ENCODE data around the gene GTSF1L.

DNA sequence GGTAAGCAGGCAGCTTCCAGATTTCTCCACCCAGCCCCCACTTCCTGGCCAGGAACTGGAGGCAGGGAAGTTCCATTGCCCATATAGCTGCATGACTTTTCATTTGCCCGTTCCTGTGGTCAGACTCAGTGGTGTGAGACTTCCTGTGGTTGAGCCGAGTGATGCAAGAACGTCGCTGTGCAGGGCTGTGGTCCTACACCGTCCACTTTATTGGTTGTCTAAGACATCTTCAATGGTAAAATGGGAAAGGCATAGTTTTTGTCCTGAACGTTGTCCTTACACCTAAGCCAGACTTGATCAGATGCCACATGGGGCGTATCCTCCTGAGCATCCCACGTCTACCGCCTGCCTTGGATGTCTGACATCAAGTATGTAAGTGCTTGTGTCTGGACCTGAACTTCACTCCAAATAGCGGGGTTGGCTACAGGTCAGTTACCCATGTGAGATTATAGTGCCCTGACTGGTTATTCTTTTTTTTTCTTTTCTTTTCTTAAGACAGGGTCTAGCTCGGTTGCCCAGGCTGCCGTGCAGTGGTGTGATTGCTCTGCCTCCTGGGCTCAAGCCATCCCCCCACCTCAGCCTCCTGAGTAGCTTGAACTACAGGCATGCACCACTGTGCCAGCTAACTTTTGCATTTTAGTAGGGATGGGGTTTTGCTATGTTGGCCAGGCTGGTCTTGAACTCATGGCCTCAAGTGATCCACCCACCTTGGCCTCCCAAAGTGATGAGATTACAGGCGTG lies 25.9 kb upstream of the GTSF1L start:
- TF ChIP-seq POLR2A (IDR thresholded peaks at IDR 0.05; ENCODE audit: low read depth, low read length), result no peak
- TF ChIP-seq TAF1 (IDR thresholded peaks at IDR 0.05; ENCODE audit: low read depth, low read length), result 0 out of 2 replicates have a peak, but pooled peaks have one; percentile 26
- TF ChIP-seq POLR2AphosphoS5 (IDR thresholded peaks at IDR 0.05; ENCODE audit: low read depth, low read length), result no peak; the same call in 1 of the 2 replicates

Data from GM12891 (cell line).